CD14-positive monocyte (primary cell): Measurements from ENCODE around the gene SLC26A4. TPM values are rescaled to one million over a fixed set of nuclear protein-coding genes. Genes with fewer than 3 reads are reported as not detected.

Source experiments
- DNase-seq, 3 donors: peaks; one replicate each; pipeline ENCODE4 v3.0.0-alpha.2; 2011 to 2022
- H2AFZ ChIP-seq: 2 replicates; pipeline ENCODE4 v1.6.0; 2012; ENCODE audit warnings: mild to moderate bottlenecking, low read depth, low read length, inconsistent platforms; ENCODE audit not compliant: insufficient read depth, poor library complexity, severe bottlenecking
- H3K27ac ChIP-seq, 2 donors: 1 replicate in 1 of 2; 2 replicates in 1 of 2; pipeline ENCODE4 v1.5.1; 2012 to 2013; ENCODE audit warnings: low read length in 2 of 2, control low read depth in 1 of 2, inconsistent platforms in 1 of 2, low read depth in 1 of 2, mild to moderate bottlenecking in 1 of 2
- H3K27me3 ChIP-seq, 2 donors: one replicate each; pipeline versions ENCODE4 v1.6.0 to v1.6.1; 2011 to 2013; ENCODE audit warnings: low read length in 2 of 2; ENCODE audit not compliant: control insufficient read depth in 2 of 2, insufficient read depth in 2 of 2
- H3K36me3 ChIP-seq, 2 donors: replicated peaks in 1 of 2; 1 replicate in 1 of 2; 2 replicates in 1 of 2; pipeline versions ENCODE4 v1.5.1 to v1.6.1; 2012 to 2013; ENCODE audit warnings: low read length in 2 of 2, control low read depth in 1 of 2, inconsistent platforms in 1 of 2, mild to moderate bottlenecking in 1 of 2; ENCODE audit not compliant: insufficient read depth in 2 of 2, control insufficient read depth in 1 of 2
- H3K4me1 ChIP-seq, 2 donors: 1 replicate in 1 of 2; 2 replicates in 1 of 2; pipeline versions ENCODE4 v1.5.1 to v1.6.1; 2012 to 2013; ENCODE audit warnings: low read length in 2 of 2, control low read depth in 1 of 2, inconsistent platforms in 1 of 2, mild to moderate bottlenecking in 1 of 2, moderate library complexity in 1 of 2; ENCODE audit not compliant: insufficient read depth in 2 of 2, control insufficient read depth in 1 of 2
- H3K4me2 ChIP-seq: replicated peaks from 2 replicates; pipeline ENCODE3; 2012; ENCODE audit warnings: low read length, moderate library complexity, mild to moderate bottlenecking; ENCODE audit not compliant: poor library complexity, severe bottlenecking; ENCODE audit errors: extremely low read depth
- H3K4me3 ChIP-seq, 3 experiments: fragments of 200-600 bp in 1 of 3; sonication (generic) in 1 of 3; replicated peaks in 1 of 3; 1 replicate in 2 of 3; 2 replicates in 1 of 3; pipeline ENCODE4 v1.5.1; 2011 to 2013; ENCODE audit warnings: low read length in 3 of 3, mild to moderate bottlenecking in 3 of 3, control low read depth in 2 of 3, low read depth in 2 of 3, inconsistent platforms in 1 of 3, moderate library complexity in 1 of 3
- H3K79me2 ChIP-seq: 2 replicates; pipeline ENCODE4 v1.6.0; 2012; ENCODE audit warnings: mild to moderate bottlenecking, control low read depth, inconsistent platforms, low read length, moderate library complexity; ENCODE audit not compliant: insufficient read depth
- H3K9ac ChIP-seq: 2 replicates; pipeline ENCODE4 v1.6.0; 2017; ENCODE audit warnings: low read length, mild to moderate bottlenecking; ENCODE audit not compliant: insufficient read depth, poor library complexity, severe bottlenecking
- H3K9me3 ChIP-seq, 2 donors: replicated peaks in 1 of 2; 1 replicate in 1 of 2; 2 replicates in 1 of 2; pipeline versions ENCODE4 v1.5.1 to v1.6.1; 2012 to 2013; ENCODE audit warnings: low read length in 2 of 2, control low read depth in 1 of 2; ENCODE audit not compliant: control insufficient read depth in 1 of 2, insufficient read depth in 1 of 2
- H4K20me1 ChIP-seq: 2 replicates; pipeline ENCODE4 v1.6.0; 2012; ENCODE audit warnings: mild to moderate bottlenecking, low read length, control low read depth, moderate library complexity; ENCODE audit not compliant: insufficient read depth
- H3K27ac Mint-ChIP-seq, 7 donors: one replicate each; pipeline ENCODE4 v1.8.0; 2020; ENCODE audit warnings: mild to moderate bottlenecking in 7 of 7, mixed read lengths in 7 of 7, moderate library complexity in 6 of 7, inconsistent platforms in 2 of 7
- H3K27me3 Mint-ChIP-seq, 3 donors: one replicate each; pipeline ENCODE4 v1.8.0; 2021 to 2022; ENCODE audit warnings: low read depth in 3 of 3, mild to moderate bottlenecking in 3 of 3, mixed read lengths in 3 of 3, moderate library complexity in 3 of 3, inconsistent platforms in 1 of 3
- H3K36me3 Mint-ChIP-seq, 2 donors: one replicate each; pipeline ENCODE4 v1.8.0; 2020; ENCODE audit warnings: mixed read lengths in 2 of 2, inconsistent platforms in 1 of 2, mild to moderate bottlenecking in 1 of 2
- H3K4me1 Mint-ChIP-seq: one replicate; pipeline ENCODE4 v1.8.0; 2020; ENCODE audit warnings: mild to moderate bottlenecking, mixed read lengths
- H3K4me3 Mint-ChIP-seq, 2 donors: one replicate each; pipeline ENCODE4 v1.8.0; 2020; ENCODE audit warnings: mild to moderate bottlenecking in 2 of 2, mixed read lengths in 2 of 2, moderate library complexity in 1 of 2
- H3K9me3 Mint-ChIP-seq, 7 donors: one replicate each; pipeline ENCODE4 v1.8.0; 2020 to 2022; ENCODE audit warnings: mixed read lengths in 7 of 7, mild to moderate bottlenecking in 6 of 7, moderate library complexity in 6 of 7, inconsistent platforms in 2 of 7
- CTCF ChIP-seq: fragments of 200-600 bp; IDR thresholded peaks from one replicate; pipeline ENCODE4 v1.8.0; 2022; ENCODE audit warnings: antibody characterized with exemption, mild to moderate bottlenecking
- WGBS: methylation state at CpG from one replicate; pipeline ENCODE4 v1.1.5; 2013; ENCODE audit warnings: missing lambda C conversion rate; ENCODE audit not compliant: insufficient coverage; 5-methylcytosine and 5-hydroxymethylcytosine counted together
- intact Hi-C, 2 donors: fragments of 100-400 bp; cut with micrococcal nuclease; formaldehyde crosslinking; loops; one replicate each; pipeline versions ENCODE4 v1.15.0 to v1.15.1; 2023
- polyA plus RNA-seq, 3 donors: library from polyadenylated mRNA; depleted of rRNA in 1 of 3; unstranded in 2 of 3; stranded (reverse) in 1 of 3; fragments of 300-500 nt in 2 of 3; fragments of >200 nt in 1 of 3; fragmentation: Illumina TruSeq in 2 of 3; gene quantifications; 1 replicate in 2 of 3; 2 replicates in 1 of 3; pipeline ENCODE4 v1.2.3, GENCODE V29; 2012 to 2021

The SLC26A4 gene
- polyA plus RNA-seq, 3 donors, result 0.10 to 0.12 TPM; not detected in 1

DNA sequence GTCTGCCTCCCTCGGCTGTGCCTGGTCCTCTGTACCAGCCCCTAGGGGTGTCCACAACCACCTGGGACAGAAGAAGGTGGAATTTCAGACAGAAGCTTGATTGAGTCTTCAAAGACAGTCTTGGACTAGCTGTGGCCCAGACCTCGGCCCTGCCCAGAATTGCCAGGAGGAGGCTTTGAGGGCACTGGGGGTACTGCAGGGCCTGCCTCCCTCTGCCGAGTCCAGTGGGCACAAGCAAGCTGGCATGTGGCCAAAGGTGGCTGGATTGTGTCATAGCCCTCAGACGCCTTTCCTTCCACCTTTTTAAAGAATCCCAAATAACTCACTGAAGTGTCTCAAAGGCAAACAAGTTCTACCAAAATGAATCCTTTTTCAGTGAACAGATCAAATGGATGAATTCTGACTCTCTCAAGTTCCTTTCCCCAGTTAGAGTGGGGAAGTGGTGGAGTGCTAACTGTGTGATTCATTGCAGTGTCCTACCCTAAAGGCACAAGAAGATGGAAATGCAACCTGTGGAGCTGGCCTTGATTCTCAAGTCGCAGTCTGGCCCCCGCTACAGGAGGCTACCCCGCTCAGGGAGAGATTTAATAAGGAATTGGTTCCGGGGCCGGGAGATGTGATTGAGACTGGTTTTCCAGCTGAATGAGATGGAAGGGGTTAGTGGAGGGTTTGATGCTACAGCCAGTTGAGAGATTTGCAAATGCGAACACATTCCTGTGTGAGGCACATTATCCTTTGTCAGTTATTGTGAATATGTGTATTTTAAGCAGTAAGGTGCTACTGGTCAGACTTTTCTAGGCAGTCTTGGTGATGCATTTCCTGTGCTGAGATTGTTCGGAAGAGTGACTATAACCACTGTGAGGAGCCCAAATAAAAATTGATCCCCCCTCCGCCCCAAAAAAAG lies 28.8 kb upstream of the SLC26A4 start:
- Mint-ChIP-seq H3K4me3 (no peak overlapping the region), H3K27me3 (peaks cover 1 to 2% (median 2%) of the 10 kb centered on the region in 3 donors), H3K4me1 (peaks cover 27% of the 10 kb centered on the region), H3K9me3 (peaks cover 0 to 5% (median 1%) of the 10 kb centered on the region in 7 donors), H3K27ac (peak overlapping the region in 2 of 7 donors; percentile 14 to 73), H3K36me3 (peaks cover 4 to 5% of the 10 kb centered on the region in 2 donors)
- no peaks in the 10 kb centered on the region for H3K27me3 ChIP-seq
- H3K79me2 ChIP-seq, result no peaks in the 10 kb centered on the region
- no peak overlapping the region for H3K4me2 ChIP-seq
- no peak overlapping the region for H3K4me3 ChIP-seq
- whole genome bisulfite sequencing, result 85% methylated on average over 9 of the region's 12 CpGs
- TF ChIP-seq CTCF, result no peak
- no peaks in the 10 kb centered on the region for H3K36me3 ChIP-seq
- no peaks in the 10 kb centered on the region for H3K9me3 ChIP-seq
- intact Hi-C loops, result no loop called here
- no peaks in the 10 kb centered on the region for H4K20me1 ChIP-seq
- H3K9ac ChIP-seq, result no peak overlapping the region
- no peak overlapping the region for H3K27ac ChIP-seq
- no peak overlapping the region for H2AFZ ChIP-seq
- H3K4me1 ChIP-seq, result peaks cover 11 to 16% of the 10 kb centered on the region in 2 donors
- no peak for DNase-seq

- H3K36me3 ChIP-seq, result no peaks in the 10 kb centered on the region
- intact Hi-C loops, result no loop called here
- H3K27ac ChIP-seq, result no peak overlapping the region
- H3K9ac ChIP-seq, result no peak overlapping the region
- H3K4me3 ChIP-seq, result no peak overlapping the region
- H3K9me3 ChIP-seq, result no peaks in the 10 kb centered on the region
- no peak for TF ChIP-seq CTCF
- peaks cover 11 to 16% of the 10 kb centered on the region in 2 donors for H3K4me1 ChIP-seq
- 100% methylated on average over 2 of the region's 2 CpGs for WGBS
- H3K27ac Mint-ChIP-seq, result no peak overlapping the region
- peaks cover 4 to 5% of the 10 kb centered on the region in 2 donors for H3K36me3 Mint-ChIP-seq
- no peak for DNase-seq
- no peak overlapping the region for H2AFZ ChIP-seq
- H4K20me1 ChIP-seq, result no peaks in the 10 kb centered on the region
- H3K27me3 Mint-ChIP-seq, result peaks cover 1 to 2% (median 2%) of the 10 kb centered on the region in 3 donors
- H3K4me2 ChIP-seq, result no peak overlapping the region
- H3K4me1 Mint-ChIP-seq, result peaks cover 27% of the 10 kb centered on the region
- H3K27me3 ChIP-seq, result no peaks in the 10 kb centered on the region
- peaks cover 0 to 3% (median 0%) of the 10 kb centered on the region in 7 donors for H3K9me3 Mint-ChIP-seq
- H3K4me3 Mint-ChIP-seq, result no peak overlapping the region
- H3K79me2 ChIP-seq, result no peaks in the 10 kb centered on the region
Measured at GRCh38 chr7:107632492-107632865, 28.1 kb upstream of the SLC26A4 start.
